ENCODE measurements around the gene PDPK1.
"Not testable (repeated sequence)": the region's sequence is repeated elsewhere in the genome, so short reads cannot be mapped to it uniquely, and the experiment has no call there.

DNA sequence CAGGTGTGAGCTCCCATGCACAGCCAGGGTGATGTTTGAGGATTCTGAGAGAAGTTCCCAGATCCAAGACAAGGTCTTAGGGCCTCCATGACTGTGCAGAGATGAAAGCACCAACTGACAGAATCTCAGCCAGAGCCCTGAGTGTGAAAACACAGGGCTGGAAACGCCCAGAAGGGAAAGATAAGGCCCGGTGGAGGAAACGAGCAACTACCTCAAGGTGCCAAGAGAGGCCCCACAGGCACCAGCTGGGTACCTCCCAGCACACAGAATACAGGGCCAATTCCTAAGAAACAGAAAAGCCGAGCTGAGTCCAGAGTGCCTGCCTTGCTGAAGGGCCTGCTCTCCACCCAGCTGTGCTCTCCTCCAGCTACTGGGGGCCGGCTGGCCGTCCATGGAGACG, 94.5 kb downstream of the PDPK1 start:
- not testable (repeated sequence) for TF ChIP-seq CTCF (conservative IDR thresholded peaks at IDR 0.05; ENCODE audit: low read depth in 2 of 2); EZH2 (IDR thresholded peaks at IDR 0.05; ENCODE audit: low read depth, unreplicated experiment); POLR2AphosphoS5 (IDR thresholded peaks at IDR 0.05; ENCODE audit: low read depth); REST (IDR thresholded peaks at IDR 0.05; ENCODE audit: unreplicated experiment); EZH2phosphoT487 (IDR thresholded peaks at IDR 0.05; ENCODE audit: unreplicated experiment); STAT1 (IDR thresholded peaks at IDR 0.05; ENCODE audit: unreplicated experiment); CREB1 (CRISPR knock-in tag; IDR thresholded peaks at IDR 0.05; ENCODE audit: low read depth); NANOG (IDR thresholded peaks at IDR 0.05; ENCODE audit: borderline replicate concordance); JUNB (IDR thresholded peaks at IDR 0.05; ENCODE audit: unreplicated experiment); ZNF331 (CRISPR knock-in tag; IDR thresholded peaks at IDR 0.05; ENCODE audit: low read depth); ZNF114 (CRISPR knock-in tag; IDR thresholded peaks at IDR 0.05)
- TF ChIP-seq, protein P1, sequence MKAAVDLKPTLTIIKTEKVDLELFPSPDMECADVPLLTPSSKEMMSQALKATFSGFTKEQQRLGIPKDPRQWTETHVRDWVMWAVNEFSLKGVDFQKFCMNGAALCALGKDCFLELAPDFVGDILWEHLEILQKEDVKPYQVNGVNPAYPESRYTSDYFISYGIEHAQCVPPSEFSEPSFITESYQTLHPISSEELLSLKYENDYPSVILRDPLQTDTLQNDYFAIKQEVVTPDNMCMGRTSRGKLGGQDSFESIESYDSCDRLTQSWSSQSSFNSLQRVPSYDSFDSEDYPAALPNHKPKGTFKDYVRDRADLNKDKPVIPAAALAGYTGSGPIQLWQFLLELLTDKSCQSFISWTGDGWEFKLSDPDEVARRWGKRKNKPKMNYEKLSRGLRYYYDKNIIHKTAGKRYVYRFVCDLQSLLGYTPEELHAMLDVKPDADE (IDR thresholded peaks at IDR 0.05): not testable (repeated sequence)

All from GM23338 (cell line).